Measurements from ENCODE around the gene FAM110D.

Gene FAM110D

GRCh38 chr1:26158908-26159742 is at the start of gene FAM110D:
TSS of gene FAM110D (plus strand) at chr1:26159079. CDS start at chr1:26161292, 2,213 bp downstream.
- Histone ChIP-seq H3K9ac (ENCODE audit: low read length) (no peak within 1 kb of the TSS), H3K4me1 (ENCODE audit: control insufficient read depth, insufficient read depth, low read length) (peaks cover 9% of the 10 kb centered on the region), H3K27me3 (replicated peaks; ENCODE audit: control insufficient read depth, insufficient read depth, low read length) (peaks cover 62% of the 10 kb centered on the region), H3K36me3 (ENCODE audit: control insufficient read depth, insufficient read depth, low read length, severe bottlenecking) (no peaks in the 10 kb centered on the region), H3K4me3 (ENCODE audit: low read length) (no peak within 1 kb of the TSS), H3K9me3 (ENCODE audit: control insufficient read depth, low read length) (no peaks in the 10 kb centered on the region)
- no peak for DNase-seq (ENCODE audit: low read depth)

- peak overlapping the region; percentile 92 for H3K9ac ChIP-seq (ENCODE audit: low read length)
- H3K9me3 ChIP-seq (ENCODE audit: control insufficient read depth, low read length), result no peaks in the 10 kb centered on the region
- H3K4me3 ChIP-seq (ENCODE audit: low read length), result no peak overlapping the region
- H3K27me3 ChIP-seq (replicated peaks; ENCODE audit: control insufficient read depth, insufficient read depth, low read length), result no peaks in the 10 kb centered on the region
- H3K4me1 ChIP-seq (ENCODE audit: control insufficient read depth, insufficient read depth, low read length), result peaks cover 15% of the 10 kb centered on the region
- peaks cover 3% of the 10 kb centered on the region for H3K36me3 ChIP-seq (ENCODE audit: control insufficient read depth, insufficient read depth, low read length, severe bottlenecking)
- DNase-seq (ENCODE audit: low read depth), result no peak
Observed at GRCh38 chr1:26109229-26110164, 49.4 kb upstream of the FAM110D start.

GRCh38 chr1:26110731-26111529 is 47.9 kb upstream of the FAM110D start:
- Histone ChIP-seq H3K9ac (ENCODE audit: low read length) (peak overlapping the region; percentile 92), H3K9me3 (ENCODE audit: control insufficient read depth, low read length) (no peaks in the 10 kb centered on the region), H3K4me1 (ENCODE audit: control insufficient read depth, insufficient read depth, low read length) (peaks cover 15% of the 10 kb centered on the region), H3K27me3 (replicated peaks; ENCODE audit: control insufficient read depth, insufficient read depth, low read length) (no peaks in the 10 kb centered on the region), H3K36me3 (ENCODE audit: control insufficient read depth, insufficient read depth, low read length, severe bottlenecking) (peaks cover 7% of the 10 kb centered on the region), H3K4me3 (ENCODE audit: low read length) (peak overlapping the region; percentile 96)
- DNase-seq (ENCODE audit: low read depth), result peak; percentile 83

- Histone ChIP-seq H3K4me1 (ENCODE audit: control insufficient read depth, insufficient read depth, low read length) (peaks cover 15% of the 10 kb centered on the region), H3K4me3 (ENCODE audit: low read length) (peak within 1 kb of the TSS; percentile 96), H3K9ac (ENCODE audit: low read length) (peak within 1 kb of the TSS; percentile 92), H3K27me3 (replicated peaks; ENCODE audit: control insufficient read depth, insufficient read depth, low read length) (no peaks in the 10 kb centered on the region), H3K36me3 (ENCODE audit: control insufficient read depth, insufficient read depth, low read length, severe bottlenecking) (peaks cover 7% of the 10 kb centered on the region), H3K9me3 (ENCODE audit: control insufficient read depth, low read length) (no peaks in the 10 kb centered on the region)
- peak; percentile 98 for DNase-seq (ENCODE audit: low read depth)
Observed at GRCh38 chr1:26111530-26112406, 47.1 kb upstream of the FAM110D start, which contains the start of gene PDIK1L. TSS of gene PDIK1L (plus strand) at chr1:26111824. CDS start at chr1:26114309, 2,485 bp downstream.

- H3K4me1 ChIP-seq (ENCODE audit: control insufficient read depth, insufficient read depth, low read length), result peaks cover 15% of the 10 kb centered on the region
- peak overlapping the region; percentile 92 for H3K9ac ChIP-seq (ENCODE audit: low read length)
- H3K36me3 ChIP-seq (ENCODE audit: control insufficient read depth, insufficient read depth, low read length, severe bottlenecking), result peaks cover 7% of the 10 kb centered on the region
- DNase-seq (ENCODE audit: low read depth), result no peak
- no peaks in the 10 kb centered on the region for H3K27me3 ChIP-seq (replicated peaks; ENCODE audit: control insufficient read depth, insufficient read depth, low read length)
- no peaks in the 10 kb centered on the region for H3K9me3 ChIP-seq (ENCODE audit: control insufficient read depth, low read length)
- peak overlapping the region; percentile 96 for H3K4me3 ChIP-seq (ENCODE audit: low read length)
Observed at GRCh38 chr1:26112407-26112775, 46.5 kb upstream of the FAM110D start.

GRCh38 chr1:26114165-26114927 is 44.5 kb upstream of the FAM110D start:
- Histone ChIP-seq H3K36me3 (ENCODE audit: control insufficient read depth, insufficient read depth, low read length, severe bottlenecking) (peaks cover 21% of the 10 kb centered on the region), H3K9me3 (ENCODE audit: control insufficient read depth, low read length) (no peaks in the 10 kb centered on the region), H3K4me1 (ENCODE audit: control insufficient read depth, insufficient read depth, low read length) (peaks cover 15% of the 10 kb centered on the region), H3K4me3 (ENCODE audit: low read length) (no peak overlapping the region), H3K9ac (ENCODE audit: low read length) (no peak overlapping the region), H3K27me3 (replicated peaks; ENCODE audit: control insufficient read depth, insufficient read depth, low read length) (no peaks in the 10 kb centered on the region)
- no peak for DNase-seq (ENCODE audit: low read depth)

GRCh38 chr1:26119892-26120608 is 38.8 kb upstream of the FAM110D start:
- Histone ChIP-seq H3K27me3 (replicated peaks; ENCODE audit: control insufficient read depth, insufficient read depth, low read length) (no peaks in the 10 kb centered on the region), H3K36me3 (ENCODE audit: control insufficient read depth, insufficient read depth, low read length, severe bottlenecking) (peaks cover 13% of the 10 kb centered on the region), H3K4me3 (ENCODE audit: low read length) (no peak overlapping the region), H3K4me1 (ENCODE audit: control insufficient read depth, insufficient read depth, low read length) (peaks cover 12% of the 10 kb centered on the region), H3K9ac (ENCODE audit: low read length) (no peak overlapping the region), H3K9me3 (ENCODE audit: control insufficient read depth, low read length) (no peaks in the 10 kb centered on the region)
- no peak for DNase-seq (ENCODE audit: low read depth)

- DNase-seq (ENCODE audit: low read depth), result no peak
Observed at GRCh38 chr1:26121854-26122773, 36.8 kb upstream of the FAM110D start.

More at GRCh38 chr1:26121854-26122773, 36.8 kb upstream of the FAM110D start:
- H3K9me3 ChIP-seq (ENCODE audit: control insufficient read depth, low read length), result no peaks in the 10 kb centered on the region
- peaks cover 13% of the 10 kb centered on the region for H3K36me3 ChIP-seq (ENCODE audit: control insufficient read depth, insufficient read depth, low read length, severe bottlenecking)
- H3K27me3 ChIP-seq (replicated peaks; ENCODE audit: control insufficient read depth, insufficient read depth, low read length), result no peaks in the 10 kb centered on the region
- no peak overlapping the region for H3K9ac ChIP-seq (ENCODE audit: low read length)
- H3K4me1 ChIP-seq (ENCODE audit: control insufficient read depth, insufficient read depth, low read length), result peaks cover 21% of the 10 kb centered on the region
- H3K4me3 ChIP-seq (ENCODE audit: low read length), result no peak overlapping the region
